Cardiac atrium fibroblast (primary cell): ENCODE results near the gene SNX25. TPM values are rescaled to one million over a fixed set of nuclear protein-coding genes. Genes with fewer than 3 reads are reported as not detected.

Experiments used
- total RNA-seq: library from RNA; depleted of rRNA; stranded (reverse); fragments of >200 nt; gene quantifications from 2 replicates; pipeline ENCODE4 v1.2.3, GENCODE V29; 2015

Gene SNX25
- total RNA-seq: 17.0 and 19.0 TPM in 2 replicates

GRCh38 chr4:185209031-185209851, at the start of gene SNX25:
Gene SNX25 (plus strand): TSS chr4:185209598. CDS start chr4:185209827, 229 bp downstream.

GRCh38 chr4:185203486-185204237, 5.7 kb upstream of the SNX25 start, which contains the start of gene CFAP97:
Gene CFAP97 (minus strand): TSS chr4:185204000. CDS start chr4:185191196, 12,804 bp downstream.

GRCh38 chr4:185395238-185395955, 186.0 kb downstream of the SNX25 start, which contains the start of gene LRP2BP:
Gene LRP2BP (minus strand): TSS chr4:185395924. CDS start chr4:185378186, 17,738 bp downstream.

GRCh38 chr4:185396724-185397385, 187.5 kb downstream of the SNX25 start, which contains the start of gene ANKRD37:
Gene ANKRD37 (plus strand): TSS chr4:185396841. CDS start chr4:185396924, 83 bp downstream.

Other genes starting within 250 kb of the SNX25 start
- gene HELT, start 191.1 kb upstream of the SNX25 start, total RNA-seq: not detected in 2 replicates
- 6.8 and 7.8 TPM in 2 replicates for gene SLC25A4, start 66.3 kb upstream of the SNX25 start, total RNA-seq
- 21.3 and 22.8 TPM in 2 replicates for gene CFAP97, start 5.6 kb upstream of the SNX25 start, total RNA-seq
- gene LRP2BP, start 186.3 kb downstream of the SNX25 start, total RNA-seq: 0.16 and 0.18 TPM in 2 replicates
- gene ANKRD37, start 187.2 kb downstream of the SNX25 start, total RNA-seq: 7.5 and 19.1 TPM in 2 replicates
- 29.2 and 29.6 TPM in 2 replicates for gene UFSP2, start 216.4 kb downstream of the SNX25 start, total RNA-seq